Activated CD8-positive, alpha-beta T cell treated with anti-CD3 and anti-CD28 coated beads for 36 hours (primary cell): ENCODE data around the gene GJB5. TPM values are rescaled to one million over a fixed set of nuclear protein-coding genes. Genes with fewer than 3 reads are reported as not detected.
"Not testable (repeated sequence)": the region's sequence is repeated elsewhere in the genome, so short reads cannot be mapped to it uniquely, and the experiment has no call there.

Experiments used
- ATAC-seq: fragments of 200-7000 bp; cut with Tn5 transposase; one replicate; pipeline ENCODE4 v1.10.0; 2021; ENCODE audit warnings: mild to moderate bottlenecking, moderate library complexity
- CTCF ChIA-PET: fragments of 350-600 bp; sonication (Branson Sonifier 250); formaldehyde crosslinking; loops from one replicate; lab custom pipeline; 2021; ENCODE audit warnings: antibody characterized with exemption; lab: Charles Lee
- POLR2A ChIA-PET: fragments of 350-600 bp; sonication (Branson Sonifier 250); formaldehyde crosslinking; loops from one replicate; lab custom pipeline; 2021; ENCODE audit warnings: antibody characterized with exemption; lab: Charles Lee
- DNase-seq: peaks from one replicate; pipeline ENCODE4 v3.0.0-alpha.2; 2020
- H3K27ac Mint-ChIP-seq: one replicate; pipeline ENCODE4 v1.8.0; 2021; ENCODE audit warnings: mild to moderate bottlenecking, mixed read lengths
- H3K27me3 Mint-ChIP-seq: one replicate; pipeline ENCODE4 v1.8.0; 2021; ENCODE audit warnings: mixed read lengths
- H3K36me3 Mint-ChIP-seq: one replicate; pipeline ENCODE4 v1.8.0; 2021; ENCODE audit warnings: low read depth, mixed read lengths
- H3K4me1 Mint-ChIP-seq: one replicate; pipeline ENCODE4 v1.8.0; 2021; ENCODE audit warnings: low read depth, mixed read lengths
- H3K4me3 Mint-ChIP-seq: one replicate; pipeline ENCODE4 v1.8.0; 2021; ENCODE audit warnings: mild to moderate bottlenecking, moderate library complexity, mixed read lengths
- H3K9me3 Mint-ChIP-seq: one replicate; pipeline ENCODE4 v1.8.0; 2021; ENCODE audit warnings: mixed read lengths
- intact Hi-C: fragments of 100-400 bp; cut with micrococcal nuclease; formaldehyde crosslinking; loops from one replicate; pipeline ENCODE4 v1.10.0; 2022
- total RNA-seq, 2 experiments: library from RNA; stranded (reverse); gene quantifications; one replicate each; pipeline ENCODE4 v1.2.3, GENCODE V29; 2021
- TF ChIP-seq, protein P1 (sequence below): fragments of 200-600 bp; IDR thresholded peaks from one replicate; pipeline ENCODE4 v1.8.0; 2022; ENCODE audit warnings: antibody characterized with exemption, mild to moderate bottlenecking

Gene GJB5
- total RNA-seq, 2 experiments from 2014 or later = not detected

GRCh38 chr1:34721241-34721640 is 33.6 kb upstream of the GJB5 start:
- no peaks in the 10 kb centered on the region for H3K4me1 Mint-ChIP-seq
- no peaks in the 10 kb centered on the region for H3K36me3 Mint-ChIP-seq
- H3K27ac Mint-ChIP-seq = no peak overlapping the region

DNA sequence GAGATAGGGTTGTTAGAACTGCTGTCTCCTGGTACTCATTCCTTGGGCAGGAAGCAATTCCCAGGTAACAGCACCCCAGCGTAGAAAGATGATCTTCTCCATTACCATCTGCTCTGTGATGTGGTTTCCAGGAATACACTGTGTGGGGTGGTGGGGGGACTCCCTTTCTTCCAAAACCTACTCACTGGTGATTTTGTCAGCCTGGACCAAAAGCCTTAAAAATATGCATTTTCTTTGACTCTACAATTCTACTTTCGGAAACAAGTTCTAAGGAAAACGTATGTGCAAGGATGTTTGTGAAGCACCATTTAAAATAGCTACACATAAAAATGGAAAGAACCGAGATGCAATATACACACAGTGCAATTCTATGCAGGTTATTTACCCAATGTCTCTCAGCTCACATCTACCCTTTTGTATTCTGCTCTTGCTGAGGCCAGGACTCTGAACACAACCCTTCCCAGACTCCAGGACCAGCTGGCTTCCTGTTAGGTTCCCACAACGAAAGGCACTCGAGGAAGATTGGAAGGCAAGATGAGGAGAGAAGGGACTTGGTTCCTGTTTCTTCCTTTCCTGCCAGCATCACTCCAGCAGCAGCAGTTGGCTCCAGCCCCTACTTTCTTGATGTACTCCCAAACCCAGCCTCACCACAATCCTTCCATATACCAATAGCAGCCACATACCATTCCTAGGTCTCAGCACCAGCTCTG is 33.0 kb upstream of the GJB5 start:
- Mint-ChIP-seq H3K4me3 (no peak overlapping the region), H3K4me1 (no peaks in the 10 kb centered on the region), H3K9me3 (no peaks in the 10 kb centered on the region), H3K36me3 (no peaks in the 10 kb centered on the region), H3K27ac (no peak overlapping the region), H3K27me3 (peaks cover 24% of the 10 kb centered on the region)
- intact Hi-C loops = no loop called here
- ATAC-seq = no peak
- POLR2A ChIA-PET = interaction anchor here (1.2 kb wide), 1 partner anchor 21 kb away, joined by 3 read pairs; no protein-coding TSS in a partner anchor
- DNase-seq = no peak
- TF ChIP-seq, protein P1, sequence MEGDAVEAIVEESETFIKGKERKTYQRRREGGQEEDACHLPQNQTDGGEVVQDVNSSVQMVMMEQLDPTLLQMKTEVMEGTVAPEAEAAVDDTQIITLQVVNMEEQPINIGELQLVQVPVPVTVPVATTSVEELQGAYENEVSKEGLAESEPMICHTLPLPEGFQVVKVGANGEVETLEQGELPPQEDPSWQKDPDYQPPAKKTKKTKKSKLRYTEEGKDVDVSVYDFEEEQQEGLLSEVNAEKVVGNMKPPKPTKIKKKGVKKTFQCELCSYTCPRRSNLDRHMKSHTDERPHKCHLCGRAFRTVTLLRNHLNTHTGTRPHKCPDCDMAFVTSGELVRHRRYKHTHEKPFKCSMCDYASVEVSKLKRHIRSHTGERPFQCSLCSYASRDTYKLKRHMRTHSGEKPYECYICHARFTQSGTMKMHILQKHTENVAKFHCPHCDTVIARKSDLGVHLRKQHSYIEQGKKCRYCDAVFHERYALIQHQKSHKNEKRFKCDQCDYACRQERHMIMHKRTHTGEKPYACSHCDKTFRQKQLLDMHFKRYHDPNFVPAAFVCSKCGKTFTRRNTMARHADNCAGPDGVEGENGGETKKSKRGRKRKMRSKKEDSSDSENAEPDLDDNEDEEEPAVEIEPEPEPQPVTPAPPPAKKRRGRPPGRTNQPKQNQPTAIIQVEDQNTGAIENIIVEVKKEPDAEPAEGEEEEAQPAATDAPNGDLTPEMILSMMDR = no peak
- CTCF ChIA-PET = interaction anchor here (0.9 kb wide), 1 partner anchor 22 kb away, joined by 3 read pairs; no protein-coding TSS in a partner anchor

More at GRCh38 chr1:34721241-34721640, 33.6 kb upstream of the GJB5 start:
- ChIA-PET CTCF (interaction anchor here (0.9 kb wide), 1 partner anchor 23 kb away, joined by 3 read pairs; no protein-coding TSS in a partner anchor), POLR2A (interaction anchor here (1.0 to 1.2 kb wide), 2 partner anchors 20 to 22 kb away, joined by 3 read pairs; no protein-coding TSS in a partner anchor)
- TF ChIP-seq, protein P1 = no peak
- intact Hi-C loops = no loop called here
- ATAC-seq (no peak), DNase-seq (no peak)
- Mint-ChIP-seq H3K9me3 (no peaks in the 10 kb centered on the region), H3K27me3 (peaks cover 24% of the 10 kb centered on the region), H3K4me3 (no peak overlapping the region)

DNA sequence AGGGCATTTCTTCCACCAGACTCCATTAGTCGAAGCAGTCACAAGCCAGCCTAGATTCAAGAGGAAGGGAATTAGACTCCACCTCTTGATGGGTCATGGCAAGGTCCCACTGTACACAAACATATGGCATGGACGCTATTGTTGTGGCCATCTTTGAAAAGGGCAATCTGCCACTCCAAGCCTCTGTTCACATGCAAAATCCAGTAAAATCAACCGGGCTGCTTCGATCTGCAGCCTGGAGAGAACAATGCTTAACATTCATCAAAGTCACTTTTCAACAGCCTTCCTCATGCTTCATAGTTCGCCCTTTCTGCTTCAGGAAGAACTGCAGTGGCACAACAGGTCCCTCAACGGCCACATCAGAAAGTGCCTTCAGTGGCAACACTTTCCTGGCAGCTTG is 28.0 kb upstream of the GJB5 start:
- peaks cover 16% of the 10 kb centered on the region for H3K27me3 Mint-ChIP-seq
- H3K4me1 Mint-ChIP-seq = no peaks in the 10 kb centered on the region
- TF ChIP-seq, protein P1 = no peak
- no peak overlapping the region for H3K4me3 Mint-ChIP-seq
- ATAC-seq (no peak), DNase-seq (no peak)
- CTCF ChIA-PET = interaction anchor here (0.7 to 4.0 kb wide), 2 partner anchors 9 to 16 kb away, joined by 3 to 15 read pairs; no protein-coding TSS in a partner anchor
- intact Hi-C loops = no loop called here
- no peaks in the 10 kb centered on the region for H3K36me3 Mint-ChIP-seq
- no peak overlapping the region for H3K27ac Mint-ChIP-seq
- POLR2A ChIA-PET = no interaction called here
- H3K9me3 Mint-ChIP-seq = no peaks in the 10 kb centered on the region

GRCh38 chr1:34730485-34730884 is 24.4 kb upstream of the GJB5 start:
- Mint-ChIP-seq H3K4me1 (no peaks in the 10 kb centered on the region), H3K4me3 (no peak overlapping the region), H3K27me3 (peaks cover 8% of the 10 kb centered on the region), H3K27ac (no peak overlapping the region), H3K36me3 (no peaks in the 10 kb centered on the region), H3K9me3 (no peaks in the 10 kb centered on the region)
- ChIA-PET CTCF (interaction anchor here (4.0 kb wide), 1 partner anchor 13 kb away, joined by 15 read pairs; no protein-coding TSS in a partner anchor), POLR2A (no interaction called here)
- ATAC-seq = no peak
- intact Hi-C loops = no loop called here
- TF ChIP-seq, protein P1 = no peak
- no peak for DNase-seq

DNA sequence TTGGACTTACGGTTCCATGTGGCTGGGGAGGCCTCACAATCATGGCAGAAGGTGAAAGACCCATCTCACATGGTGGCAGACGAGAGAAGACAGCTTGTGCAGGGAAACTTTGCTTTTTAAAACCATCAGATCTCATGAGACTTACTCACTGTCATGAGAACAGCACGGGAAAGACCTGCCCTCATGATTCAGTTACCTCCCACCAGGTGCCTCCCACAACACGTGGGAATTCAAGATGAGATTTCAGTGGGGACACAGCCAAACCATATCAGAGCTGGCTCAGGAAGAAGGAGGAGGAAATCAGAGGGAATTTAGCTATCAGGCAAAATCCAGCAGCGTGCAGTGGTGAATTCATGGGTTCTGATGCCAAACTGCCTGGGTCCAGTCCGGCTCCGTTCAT is 22.0 kb upstream of the GJB5 start:
- ATAC-seq, H3K27ac Mint-ChIP-seq, H3K4me3 Mint-ChIP-seq, DNase-seq, H3K27me3 Mint-ChIP-seq, H3K9me3 Mint-ChIP-seq, H3K4me1 Mint-ChIP-seq, POLR2A ChIA-PET, H3K36me3 Mint-ChIP-seq, intact Hi-C loops, CTCF ChIA-PET: not testable (repeated sequence)
